Measurements from ENCODE around the gene NOL9.

DNA sequence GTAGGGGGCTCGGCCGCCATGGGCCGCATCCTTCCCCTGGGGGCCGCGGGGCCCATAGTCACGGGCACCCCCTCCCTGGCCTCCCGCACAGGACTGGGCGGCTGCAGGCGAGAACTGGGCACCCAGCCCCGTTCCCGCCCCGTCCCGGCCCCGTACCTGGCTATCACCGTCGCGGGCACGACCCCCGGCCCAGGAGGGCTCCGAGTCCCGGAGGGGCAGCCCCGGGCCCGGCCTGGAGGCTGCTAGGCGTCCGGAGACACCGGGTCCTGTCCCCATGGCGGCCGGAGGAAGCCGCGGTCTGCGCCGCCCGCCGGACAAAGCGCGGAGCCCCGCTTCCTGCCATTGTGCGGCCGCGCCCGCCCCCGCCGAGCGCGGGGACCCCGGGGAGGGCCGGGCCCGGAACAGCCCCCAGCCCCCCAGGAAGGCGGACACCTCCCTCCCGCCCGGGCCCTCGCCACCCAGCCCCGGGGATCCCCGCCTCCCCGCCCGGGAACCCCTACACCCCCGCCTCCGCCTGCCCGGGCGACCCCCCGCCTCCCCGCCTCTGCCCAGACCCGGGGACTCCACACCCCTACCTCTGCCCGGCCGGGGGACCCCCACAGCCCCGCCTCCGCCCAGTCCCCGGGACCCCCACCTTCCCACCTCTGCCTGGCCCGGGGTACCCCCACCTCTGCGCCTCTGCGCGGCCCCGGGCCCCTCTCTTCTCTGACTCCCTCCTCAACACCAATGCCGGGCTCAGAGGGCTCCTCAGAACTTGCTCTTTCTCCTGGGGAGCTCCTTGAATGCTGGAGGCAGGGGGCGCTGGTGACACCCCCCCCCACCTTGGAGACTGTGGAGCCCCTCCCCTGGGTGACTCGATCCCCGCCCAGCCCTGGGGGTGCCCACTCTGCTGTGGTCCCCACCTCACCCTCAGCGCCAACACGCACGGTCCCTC is 68.9 kb downstream of the NOL9 start:
- TF ChIP-seq, protein P1, sequence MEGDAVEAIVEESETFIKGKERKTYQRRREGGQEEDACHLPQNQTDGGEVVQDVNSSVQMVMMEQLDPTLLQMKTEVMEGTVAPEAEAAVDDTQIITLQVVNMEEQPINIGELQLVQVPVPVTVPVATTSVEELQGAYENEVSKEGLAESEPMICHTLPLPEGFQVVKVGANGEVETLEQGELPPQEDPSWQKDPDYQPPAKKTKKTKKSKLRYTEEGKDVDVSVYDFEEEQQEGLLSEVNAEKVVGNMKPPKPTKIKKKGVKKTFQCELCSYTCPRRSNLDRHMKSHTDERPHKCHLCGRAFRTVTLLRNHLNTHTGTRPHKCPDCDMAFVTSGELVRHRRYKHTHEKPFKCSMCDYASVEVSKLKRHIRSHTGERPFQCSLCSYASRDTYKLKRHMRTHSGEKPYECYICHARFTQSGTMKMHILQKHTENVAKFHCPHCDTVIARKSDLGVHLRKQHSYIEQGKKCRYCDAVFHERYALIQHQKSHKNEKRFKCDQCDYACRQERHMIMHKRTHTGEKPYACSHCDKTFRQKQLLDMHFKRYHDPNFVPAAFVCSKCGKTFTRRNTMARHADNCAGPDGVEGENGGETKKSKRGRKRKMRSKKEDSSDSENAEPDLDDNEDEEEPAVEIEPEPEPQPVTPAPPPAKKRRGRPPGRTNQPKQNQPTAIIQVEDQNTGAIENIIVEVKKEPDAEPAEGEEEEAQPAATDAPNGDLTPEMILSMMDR (conservative IDR thresholded peaks at IDR 0.05 in 1 of 2, IDR thresholded peaks at IDR 0.05 in 1 of 2; ENCODE audit: extremely low read depth in 1 of 2, insufficient read depth in 1 of 2, low read depth in 1 of 2, low read length in 2 of 2) = peak in 1 of 2 donors; percentile 22
- no peak for TF ChIP-seq EZH2 (IDR thresholded peaks at IDR 0.05; ENCODE audit: borderline replicate concordance, low read length)

All from mammary epithelial cell (primary cell).